Measurements from ENCODE around the gene SULT1A1.

Gene SULT1A1

GRCh38 chr16:28558456-28558855 lies 51.4 kb downstream of the SULT1A1 start:
- H3K4me3 ChIP-seq (replicated peaks; ENCODE audit: low read depth, low read length), result no peak overlapping the region
- DNase-seq (ENCODE audit: extremely low read depth, low read depth), result no peak
- TF ChIP-seq, protein P1, sequence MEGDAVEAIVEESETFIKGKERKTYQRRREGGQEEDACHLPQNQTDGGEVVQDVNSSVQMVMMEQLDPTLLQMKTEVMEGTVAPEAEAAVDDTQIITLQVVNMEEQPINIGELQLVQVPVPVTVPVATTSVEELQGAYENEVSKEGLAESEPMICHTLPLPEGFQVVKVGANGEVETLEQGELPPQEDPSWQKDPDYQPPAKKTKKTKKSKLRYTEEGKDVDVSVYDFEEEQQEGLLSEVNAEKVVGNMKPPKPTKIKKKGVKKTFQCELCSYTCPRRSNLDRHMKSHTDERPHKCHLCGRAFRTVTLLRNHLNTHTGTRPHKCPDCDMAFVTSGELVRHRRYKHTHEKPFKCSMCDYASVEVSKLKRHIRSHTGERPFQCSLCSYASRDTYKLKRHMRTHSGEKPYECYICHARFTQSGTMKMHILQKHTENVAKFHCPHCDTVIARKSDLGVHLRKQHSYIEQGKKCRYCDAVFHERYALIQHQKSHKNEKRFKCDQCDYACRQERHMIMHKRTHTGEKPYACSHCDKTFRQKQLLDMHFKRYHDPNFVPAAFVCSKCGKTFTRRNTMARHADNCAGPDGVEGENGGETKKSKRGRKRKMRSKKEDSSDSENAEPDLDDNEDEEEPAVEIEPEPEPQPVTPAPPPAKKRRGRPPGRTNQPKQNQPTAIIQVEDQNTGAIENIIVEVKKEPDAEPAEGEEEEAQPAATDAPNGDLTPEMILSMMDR (IDR thresholded peaks at IDR 0.05; ENCODE audit: low read depth, low read length, missing control alignments), result no peak

GRCh38 chr16:28556914-28557320 lies 52.9 kb downstream of the SULT1A1 start:
- H3K4me3 ChIP-seq (replicated peaks; ENCODE audit: low read depth, low read length), result no peak overlapping the region
- TF ChIP-seq, protein P1 (IDR thresholded peaks at IDR 0.05; ENCODE audit: low read depth, low read length, missing control alignments), result no peak
- DNase-seq (ENCODE audit: extremely low read depth, low read depth), result no peak

DNA sequence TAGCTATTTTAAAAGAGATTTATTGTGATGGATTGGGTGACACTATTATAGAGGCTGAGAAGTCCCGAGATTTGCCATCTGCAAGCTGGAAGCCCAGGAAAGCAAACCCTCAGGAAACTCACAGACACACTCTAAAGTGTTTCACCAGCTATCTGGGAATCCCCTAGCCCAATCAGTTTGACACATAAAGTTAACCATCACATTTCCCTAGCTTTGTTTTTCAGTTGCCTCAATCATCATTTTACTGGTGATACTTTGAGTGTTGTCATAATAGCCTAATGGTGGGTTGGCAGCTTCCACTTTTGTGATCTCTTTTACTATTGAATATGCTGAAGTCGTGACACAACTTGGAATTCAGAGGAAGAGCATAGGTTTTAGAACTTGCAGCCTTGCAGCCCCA lies 54.3 kb downstream of the SULT1A1 start:
- TF ChIP-seq, protein P1 (IDR thresholded peaks at IDR 0.05; ENCODE audit: low read depth, low read length, missing control alignments), result no peak
- no peak overlapping the region for H3K4me3 ChIP-seq (replicated peaks; ENCODE audit: low read depth, low read length)
- no peak for DNase-seq (ENCODE audit: extremely low read depth, low read depth)

All from HFF-Myc (cell line).